Activated CD4-positive, alpha-beta memory T cell treated with anti-CD3 and anti-CD28 coated beads for 36 hours (primary cell): ENCODE results near the gene GOLGA6L10. TPM values are rescaled to one million over a fixed set of nuclear protein-coding genes. Genes with fewer than 3 reads are reported as not detected.
"Not testable (repeated sequence)": the region's sequence is repeated elsewhere in the genome, so short reads cannot be mapped to it uniquely, and the experiment has no call there.

Experiments
- CTCF ChIA-PET: fragments of 350-600 bp; sonication (Branson Sonifier 250); formaldehyde crosslinking; loops from one replicate; lab custom pipeline; 2021; ENCODE audit warnings: antibody characterized with exemption, inconsistent platforms; lab: Charles Lee
- POLR2A ChIA-PET: fragments of 350-600 bp; sonication (Branson Sonifier 250); formaldehyde crosslinking; loops from one replicate; lab custom pipeline; 2021; ENCODE audit warnings: antibody characterized with exemption; lab: Charles Lee
- DNase-seq: peaks from one replicate; pipeline ENCODE4 v3.0.0-alpha.2; 2020
- H3K27ac Mint-ChIP-seq: one replicate; pipeline ENCODE4 v1.8.0; 2021; ENCODE audit warnings: mixed read lengths
- H3K27me3 Mint-ChIP-seq: one replicate; pipeline ENCODE4 v1.8.0; 2021; ENCODE audit warnings: mixed read lengths
- H3K36me3 Mint-ChIP-seq: one replicate; pipeline ENCODE4 v1.8.0; 2021; ENCODE audit warnings: mixed read lengths
- H3K4me1 Mint-ChIP-seq: one replicate; pipeline ENCODE4 v1.8.0; 2021; ENCODE audit warnings: low read depth, mixed read lengths
- H3K4me3 Mint-ChIP-seq: one replicate; pipeline ENCODE4 v1.8.0; 2021; ENCODE audit warnings: mild to moderate bottlenecking, mixed read lengths
- H3K9me3 Mint-ChIP-seq: one replicate; pipeline ENCODE4 v1.8.0; 2021; ENCODE audit warnings: mixed read lengths
- intact Hi-C: fragments of 100-400 bp; cut with micrococcal nuclease; formaldehyde crosslinking; loops from one replicate; pipeline ENCODE4 v1.15.1; 2023
- total RNA-seq, 2 experiments: library from RNA; stranded (reverse); gene quantifications; one replicate each; pipeline ENCODE4 v1.2.3, GENCODE V29; 2021

Gene GOLGA6L10
- total RNA-seq, 2 experiments from 2014 or later = 1.3 to 1.7 TPM

DNA sequence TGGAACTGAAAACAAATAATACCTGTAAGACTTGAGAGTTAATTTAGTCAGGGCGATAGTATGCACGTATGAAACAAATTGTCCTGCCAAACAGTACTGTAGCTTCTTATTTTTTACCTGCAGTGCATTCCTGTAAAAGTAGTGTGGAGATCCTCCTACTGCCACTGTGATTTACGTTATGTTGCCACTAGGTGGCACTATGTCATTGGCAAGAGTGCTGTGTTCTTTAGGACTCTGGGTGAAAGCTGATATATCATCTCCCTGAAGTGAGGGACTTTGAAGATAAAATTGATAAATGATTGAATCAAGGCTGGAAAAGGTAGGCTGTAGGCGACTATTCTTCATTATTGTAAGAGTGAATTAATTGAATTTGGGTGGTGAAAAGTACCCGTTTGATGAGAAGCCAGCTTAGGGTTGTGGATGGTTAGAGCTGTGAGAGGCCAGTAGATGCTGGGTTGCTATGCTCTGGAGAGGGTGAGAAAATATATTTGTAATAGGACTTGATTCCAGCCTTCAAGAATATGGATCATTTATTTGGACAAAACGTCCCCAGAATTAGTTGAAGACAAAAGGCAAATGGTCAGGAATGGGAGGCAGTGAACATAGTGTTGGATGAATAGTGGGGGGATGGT, 16.5 kb upstream of the GOLGA6L10 start:
- H3K4me3 Mint-ChIP-seq, POLR2A ChIA-PET, H3K36me3 Mint-ChIP-seq, H3K27ac Mint-ChIP-seq, H3K27me3 Mint-ChIP-seq, intact Hi-C loops, H3K9me3 Mint-ChIP-seq, CTCF ChIA-PET, H3K4me1 Mint-ChIP-seq: not testable (repeated sequence)
- peak; percentile 37 for DNase-seq

DNA sequence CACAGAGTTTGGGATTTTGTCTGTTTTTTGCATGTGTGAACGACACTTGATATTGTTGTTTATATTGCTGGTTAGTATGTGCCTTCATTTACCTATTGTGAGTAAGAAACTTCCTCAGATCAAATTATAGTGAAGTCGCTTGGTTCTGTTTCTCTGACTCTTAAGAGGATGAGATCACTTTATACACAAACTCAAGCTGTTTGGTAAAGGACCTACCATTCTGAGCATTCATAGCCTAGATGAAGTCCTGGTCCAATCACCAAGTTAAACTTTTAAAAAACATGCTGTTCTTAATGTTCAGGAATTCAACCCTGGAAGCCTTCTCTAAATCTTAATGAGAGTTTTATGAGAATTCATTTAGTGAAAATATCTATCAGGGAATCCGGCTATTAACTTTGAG, 15.3 kb upstream of the GOLGA6L10 start:
- DNase-seq, intact Hi-C loops, CTCF ChIA-PET, H3K9me3 Mint-ChIP-seq, H3K4me3 Mint-ChIP-seq, H3K36me3 Mint-ChIP-seq, POLR2A ChIA-PET, H3K27me3 Mint-ChIP-seq, H3K27ac Mint-ChIP-seq, H3K4me1 Mint-ChIP-seq: not testable (repeated sequence)

DNA sequence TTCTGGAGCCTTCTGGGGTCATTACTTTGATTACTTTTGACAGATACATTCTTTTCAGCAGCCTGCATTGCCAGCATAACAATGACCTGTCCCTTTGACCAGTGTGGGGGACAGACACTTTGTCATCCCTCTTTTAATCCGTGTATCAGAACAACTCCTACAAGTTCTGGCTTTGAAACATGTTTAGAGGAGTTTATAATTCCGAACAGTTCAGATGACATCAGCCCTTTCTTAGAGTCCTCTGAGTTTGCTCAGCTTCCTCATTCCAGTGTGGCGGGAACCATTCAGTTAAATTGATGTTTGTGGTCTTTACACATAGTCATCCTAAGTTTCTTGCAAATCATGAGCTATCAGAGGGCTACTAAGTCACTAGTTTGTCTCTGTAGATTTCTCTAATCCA, 13.5 kb upstream of the GOLGA6L10 start:
- POLR2A ChIA-PET, H3K4me1 Mint-ChIP-seq: not testable (repeated sequence)

DNA sequence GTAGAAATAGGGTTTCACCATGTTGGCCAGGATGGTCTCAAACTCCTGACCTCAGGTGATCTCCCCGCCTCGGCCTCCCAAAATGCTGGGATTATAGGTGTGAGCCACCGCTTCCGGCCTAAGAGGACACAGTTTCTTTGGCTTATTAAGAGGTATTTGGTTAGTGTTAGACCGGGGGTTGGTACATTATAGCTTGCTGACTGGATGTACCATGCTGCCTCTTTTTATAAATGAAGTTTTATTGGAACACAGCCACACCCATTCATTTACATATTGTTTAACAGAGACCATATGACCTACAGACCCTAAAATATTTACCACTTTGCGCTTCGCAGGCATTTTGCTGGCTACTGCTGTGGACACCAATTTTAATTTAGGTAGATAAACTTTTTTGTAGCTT, 11.3 kb upstream of the GOLGA6L10 start:
- H3K9me3 Mint-ChIP-seq, H3K4me1 Mint-ChIP-seq, H3K4me3 Mint-ChIP-seq, intact Hi-C loops, H3K27me3 Mint-ChIP-seq, CTCF ChIA-PET, H3K36me3 Mint-ChIP-seq, POLR2A ChIA-PET, DNase-seq, H3K27ac Mint-ChIP-seq: not testable (repeated sequence)

More for the DNA sequence above, 13.5 kb upstream of the GOLGA6L10 start:
- H3K27me3 Mint-ChIP-seq, H3K4me3 Mint-ChIP-seq, intact Hi-C loops, DNase-seq, H3K36me3 Mint-ChIP-seq, H3K9me3 Mint-ChIP-seq, CTCF ChIA-PET, H3K27ac Mint-ChIP-seq: not testable (repeated sequence)

DNA sequence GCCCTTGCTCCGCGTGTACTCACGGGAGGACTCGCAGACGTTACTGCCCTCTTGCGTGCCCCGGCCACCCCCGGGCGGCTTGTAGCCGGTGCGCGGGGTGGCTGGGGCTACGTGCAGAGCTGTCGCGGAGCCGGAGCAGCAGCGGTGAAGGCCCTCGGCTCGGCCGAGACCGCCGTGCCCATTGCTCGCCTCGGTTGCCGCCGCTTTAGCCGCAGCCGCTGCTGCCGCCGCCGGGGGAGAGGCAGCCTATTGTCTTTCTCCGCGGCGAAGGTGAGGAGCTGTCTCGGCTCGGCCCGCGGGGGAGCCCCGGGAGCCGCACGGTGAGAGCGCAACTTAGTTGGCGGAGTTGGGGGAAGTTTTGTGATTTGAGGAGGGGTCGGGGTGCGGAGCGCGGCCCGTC, 5.8 kb upstream of the GOLGA6L10 start:
- H3K4me3 Mint-ChIP-seq, CTCF ChIA-PET, intact Hi-C loops, H3K27ac Mint-ChIP-seq, POLR2A ChIA-PET, H3K4me1 Mint-ChIP-seq, H3K36me3 Mint-ChIP-seq, DNase-seq, H3K27me3 Mint-ChIP-seq, H3K9me3 Mint-ChIP-seq: not testable (repeated sequence)

DNA sequence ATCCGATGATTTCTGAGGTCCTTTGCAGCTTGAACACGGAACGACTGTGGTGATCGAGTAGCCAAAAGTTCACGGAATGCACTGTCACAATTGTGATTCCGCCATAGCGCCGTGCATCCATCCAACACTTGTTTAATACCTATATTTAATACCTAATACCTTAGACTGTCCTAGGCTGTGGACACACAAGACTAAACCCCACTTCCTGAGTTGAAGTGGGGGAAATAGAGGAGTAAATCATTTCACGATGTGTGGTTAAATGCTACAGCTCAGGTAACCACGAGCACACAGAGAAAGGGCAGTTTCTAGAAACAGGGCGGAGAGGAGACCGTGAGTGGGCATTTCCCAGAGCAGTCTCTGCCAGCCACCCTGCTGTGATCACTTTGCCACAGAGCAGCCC, 5.3 kb upstream of the GOLGA6L10 start:
- DNase-seq = not testable (repeated sequence)

DNA sequence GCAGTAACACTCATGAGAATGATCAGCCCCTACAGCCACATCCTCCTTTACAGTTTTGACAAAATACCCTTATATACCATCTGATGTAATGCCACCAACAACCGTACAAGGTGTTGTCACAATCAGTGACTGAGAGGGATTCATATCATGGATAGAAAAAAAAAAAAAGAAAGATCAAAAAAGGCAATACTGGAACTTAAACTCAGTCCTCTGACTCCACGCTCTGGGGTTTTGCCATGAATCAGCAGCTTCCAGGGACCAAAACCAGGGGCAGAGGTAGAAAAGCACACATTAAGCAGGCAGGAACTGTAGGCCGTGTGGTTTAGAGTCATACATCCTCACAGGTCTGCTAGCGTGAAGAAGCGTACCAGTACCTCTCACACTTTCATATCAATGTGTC, 1.6 kb downstream of the GOLGA6L10 start:
- peak; percentile 50 for DNase-seq
- CTCF ChIA-PET, H3K4me3 Mint-ChIP-seq, POLR2A ChIA-PET, H3K9me3 Mint-ChIP-seq, H3K27ac Mint-ChIP-seq, H3K4me1 Mint-ChIP-seq, H3K27me3 Mint-ChIP-seq, intact Hi-C loops, H3K36me3 Mint-ChIP-seq: not testable (repeated sequence)

More for the DNA sequence above, 5.3 kb upstream of the GOLGA6L10 start:
- H3K27me3 Mint-ChIP-seq, intact Hi-C loops, H3K4me1 Mint-ChIP-seq, H3K27ac Mint-ChIP-seq, H3K36me3 Mint-ChIP-seq, H3K9me3 Mint-ChIP-seq, POLR2A ChIA-PET, CTCF ChIA-PET, H3K4me3 Mint-ChIP-seq: not testable (repeated sequence)

DNA sequence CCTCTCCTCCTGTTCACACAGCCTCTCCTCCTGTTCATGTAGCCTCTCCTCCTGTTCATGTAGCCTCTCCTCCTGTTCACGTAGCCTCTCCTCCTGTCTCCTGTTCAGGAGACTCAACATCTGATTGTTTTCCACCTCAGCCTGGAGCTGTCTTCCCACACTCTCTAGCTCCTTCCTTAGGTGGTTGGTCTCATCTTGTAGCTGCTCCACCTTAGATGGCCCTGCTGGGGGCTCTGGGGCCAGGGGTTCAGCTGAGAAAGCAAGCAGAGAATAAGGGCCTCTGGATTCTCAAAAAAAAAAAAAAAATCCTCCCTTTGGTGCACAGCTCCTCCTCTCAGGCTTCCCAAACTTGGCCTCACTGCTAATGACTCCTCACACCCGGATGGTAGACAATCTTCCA, 4.1 kb downstream of the GOLGA6L10 start:
- H3K27ac Mint-ChIP-seq, H3K36me3 Mint-ChIP-seq, H3K4me1 Mint-ChIP-seq, DNase-seq, CTCF ChIA-PET, H3K4me3 Mint-ChIP-seq, POLR2A ChIA-PET, intact Hi-C loops, H3K9me3 Mint-ChIP-seq, H3K27me3 Mint-ChIP-seq: not testable (repeated sequence)

DNA sequence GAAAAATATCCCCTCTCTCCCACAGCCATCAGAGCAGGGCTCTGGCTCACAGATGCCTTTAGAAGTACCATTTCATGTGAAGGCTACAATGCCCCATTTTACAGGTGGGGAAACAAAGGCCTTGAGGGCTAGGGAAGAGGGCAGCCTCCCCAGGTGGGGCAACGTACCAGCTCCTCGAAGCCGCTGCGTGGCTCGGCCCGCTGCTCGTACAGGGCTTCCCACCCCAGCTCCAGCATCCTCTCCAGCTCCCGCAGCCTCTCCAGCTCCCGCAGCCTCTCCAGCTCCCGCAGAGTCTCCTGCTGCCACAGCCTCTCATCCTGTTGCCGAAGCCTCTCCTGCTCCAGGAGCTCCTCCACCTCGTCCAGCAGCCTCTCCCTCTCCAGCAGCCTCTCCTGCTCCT, 4.9 kb downstream of the GOLGA6L10 start:
- intact Hi-C loops = not testable (repeated sequence)

DNA sequence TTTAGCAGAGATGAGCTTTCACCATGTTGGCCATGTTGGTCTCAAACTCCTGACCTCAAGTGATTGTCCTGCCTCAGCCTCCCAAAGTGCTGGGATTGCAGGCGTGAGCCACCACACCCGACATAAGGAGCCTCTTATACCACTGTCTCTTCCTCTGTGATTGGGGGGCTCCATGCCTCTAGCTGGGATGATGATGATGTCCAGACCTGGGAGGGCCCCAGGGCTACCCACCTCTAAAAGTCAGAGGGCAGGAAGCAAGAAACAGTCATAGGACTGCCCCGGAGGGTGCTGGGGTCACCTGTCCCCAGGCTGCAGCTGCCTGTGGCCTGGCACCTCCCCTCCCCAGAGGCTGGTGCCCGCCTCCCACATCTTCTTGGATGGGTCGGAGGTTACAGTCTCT, 5.4 kb downstream of the GOLGA6L10 start:
- H3K36me3 Mint-ChIP-seq, CTCF ChIA-PET: not testable (repeated sequence)

More for the DNA sequence above, 4.9 kb downstream of the GOLGA6L10 start:
- H3K27ac Mint-ChIP-seq, CTCF ChIA-PET, H3K36me3 Mint-ChIP-seq, H3K4me1 Mint-ChIP-seq, POLR2A ChIA-PET, DNase-seq, H3K27me3 Mint-ChIP-seq, H3K4me3 Mint-ChIP-seq, H3K9me3 Mint-ChIP-seq: not testable (repeated sequence)

DNA sequence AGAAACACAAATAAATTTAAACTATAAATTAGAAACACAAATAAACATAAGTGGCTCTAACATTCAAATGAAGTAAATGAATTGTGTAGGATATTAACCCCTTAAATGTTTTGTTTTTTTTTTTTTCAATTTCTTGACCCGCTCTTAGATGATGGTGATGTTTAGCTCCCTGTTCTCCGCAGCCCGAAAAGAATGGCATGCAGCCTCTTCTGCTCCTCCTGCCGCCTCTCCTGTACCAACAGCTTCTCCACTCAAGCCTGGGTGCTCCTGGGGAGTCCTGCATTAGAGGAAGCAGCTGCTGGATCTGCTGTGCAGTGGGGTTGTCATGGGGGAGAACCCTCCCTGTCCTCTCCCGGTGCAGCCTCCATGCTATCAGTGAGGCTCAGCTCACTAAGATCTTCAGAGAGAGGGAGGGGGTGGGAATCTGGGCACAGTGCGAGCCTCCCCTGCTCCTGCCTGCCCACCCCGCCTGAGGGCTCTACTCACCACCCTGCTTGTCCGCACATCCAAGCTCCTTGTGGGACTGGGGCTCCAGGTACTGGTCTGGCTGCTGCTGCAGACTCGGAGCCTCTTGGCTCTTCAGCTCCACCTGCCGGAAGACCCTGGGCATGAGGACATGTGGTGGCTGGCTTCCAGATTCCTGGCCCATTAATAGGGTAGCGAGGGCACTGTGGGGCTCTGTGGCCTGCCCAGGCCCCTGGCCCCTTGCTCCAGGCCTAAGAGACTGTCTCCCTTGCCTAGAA, 6.5 kb downstream of the GOLGA6L10 start:
- H3K4me1 Mint-ChIP-seq, H3K4me3 Mint-ChIP-seq, H3K27me3 Mint-ChIP-seq, POLR2A ChIA-PET, H3K9me3 Mint-ChIP-seq, H3K27ac Mint-ChIP-seq, H3K36me3 Mint-ChIP-seq, intact Hi-C loops, CTCF ChIA-PET: not testable (repeated sequence)
- peak; percentile 39 for DNase-seq

More for the DNA sequence above, 5.4 kb downstream of the GOLGA6L10 start:
- intact Hi-C loops, H3K4me1 Mint-ChIP-seq, H3K4me3 Mint-ChIP-seq, H3K27ac Mint-ChIP-seq, DNase-seq, H3K9me3 Mint-ChIP-seq, H3K27me3 Mint-ChIP-seq, POLR2A ChIA-PET: not testable (repeated sequence)

DNA sequence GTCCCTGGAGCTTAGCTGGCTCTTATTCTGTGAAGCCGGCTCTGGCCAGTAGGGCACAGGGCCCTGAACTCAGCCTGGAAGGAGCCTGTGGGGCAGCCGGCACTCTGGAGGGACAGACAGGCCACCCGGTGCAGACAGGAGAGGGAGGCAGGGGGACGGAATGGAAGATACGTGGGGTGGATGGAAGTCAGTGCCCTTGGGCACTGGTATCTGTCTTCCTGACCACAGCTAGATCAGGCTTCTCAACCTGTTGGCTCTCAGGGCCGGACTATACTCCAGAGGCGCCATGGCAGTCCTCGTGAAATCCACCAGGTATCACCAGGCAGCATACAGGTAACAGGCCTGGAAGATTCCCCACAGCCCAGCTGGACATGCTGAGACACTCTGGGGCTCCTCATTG, 10.7 kb downstream of the GOLGA6L10 start:
- H3K4me1 Mint-ChIP-seq, POLR2A ChIA-PET, H3K4me3 Mint-ChIP-seq, DNase-seq, H3K27ac Mint-ChIP-seq, H3K36me3 Mint-ChIP-seq, H3K27me3 Mint-ChIP-seq, intact Hi-C loops, H3K9me3 Mint-ChIP-seq, CTCF ChIA-PET: not testable (repeated sequence)

DNA sequence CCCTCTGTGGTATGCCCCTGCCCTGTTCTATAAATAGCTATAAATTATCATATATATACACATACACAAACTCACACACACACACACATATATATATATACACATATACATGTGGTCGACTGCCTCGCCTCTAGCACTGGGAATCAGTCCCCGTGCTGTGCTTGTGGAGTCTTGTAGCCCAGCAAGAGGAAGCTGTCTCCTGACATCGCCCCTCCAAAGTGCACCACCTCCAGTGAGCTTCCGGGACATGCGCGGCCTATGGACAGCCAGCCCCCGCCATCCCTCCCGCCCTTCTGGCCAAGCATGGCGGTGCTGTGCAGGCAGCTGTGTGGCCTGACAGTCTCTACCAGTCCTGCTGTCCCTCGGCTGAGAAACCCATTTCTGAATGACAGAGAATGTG, 11.2 kb downstream of the GOLGA6L10 start:
- POLR2A ChIA-PET, H3K27ac Mint-ChIP-seq, DNase-seq, intact Hi-C loops, H3K4me3 Mint-ChIP-seq, H3K9me3 Mint-ChIP-seq, H3K36me3 Mint-ChIP-seq, H3K27me3 Mint-ChIP-seq, H3K4me1 Mint-ChIP-seq, CTCF ChIA-PET: not testable (repeated sequence)
